Measurements from ENCODE around the gene CEMIP. TPM values are rescaled to one million over a fixed set of nuclear protein-coding genes. Genes with fewer than 3 reads are reported as not detected.

CEMIP gene
- polyA plus RNA-seq, 1 experiment: 725 TPM

DNA sequence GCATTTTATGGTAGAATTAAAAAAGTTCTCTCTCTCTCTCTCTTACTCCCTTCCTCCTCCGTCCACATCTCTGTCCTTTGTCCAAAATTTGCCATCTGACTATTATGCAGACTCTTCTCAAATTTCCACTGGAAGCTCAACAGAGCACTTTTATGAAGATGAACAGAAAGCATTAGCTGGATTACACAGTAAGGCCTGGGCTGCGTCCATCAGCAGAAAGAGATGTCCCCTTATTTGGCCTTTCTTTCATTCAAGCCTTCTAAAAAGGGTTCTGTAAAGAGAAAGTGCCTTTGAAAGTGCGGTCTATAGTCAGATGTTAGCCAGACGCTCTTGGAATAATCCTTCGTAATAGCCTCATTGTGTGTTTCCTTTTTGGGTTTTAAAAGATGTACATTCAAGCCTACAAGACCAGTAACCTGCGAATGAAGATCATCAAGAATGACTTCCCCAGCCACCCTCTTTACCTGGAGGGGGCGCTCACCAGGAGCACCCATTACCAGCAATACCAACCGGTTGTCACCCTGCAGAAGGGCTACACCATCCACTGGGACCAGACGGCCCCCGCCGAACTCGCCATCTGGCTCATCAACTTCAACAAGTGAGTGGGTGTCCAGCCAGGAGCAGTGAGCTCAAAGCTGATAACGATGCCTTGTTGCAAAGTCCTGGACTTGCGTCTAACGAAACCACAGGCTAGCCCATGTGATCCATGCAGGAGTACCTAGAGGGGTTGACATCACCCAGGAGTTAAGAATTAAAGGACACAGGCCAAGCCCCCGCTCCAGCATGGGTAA lies 157.3 kb downstream of the CEMIP start:
- no peak for TF ChIP-seq CTCF (IDR thresholded peaks at IDR 0.05; ENCODE audit: insufficient read depth, low read depth, low read length)
- Histone ChIP-seq H3K27me3 (ENCODE audit: control insufficient read depth, insufficient read depth, low read length) (no peaks in the 10 kb centered on the region), H3K4me3 (ENCODE audit: low read depth, low read length) (no peak overlapping the region), H3K36me3 (ENCODE audit: control insufficient read depth, insufficient read depth, low read length) (peaks cover 64% of the 10 kb centered on the region)
- POLR2A ChIA-PET: no interaction called here
- CTCF ChIA-PET: no interaction called here
- DNase-seq (ENCODE audit: low read depth): no peak

GRCh38 chr15:80937718-80938117 lies 158.5 kb downstream of the CEMIP start:
- ChIA-PET POLR2A (no interaction called here), CTCF (no interaction called here)
- no peak for DNase-seq (ENCODE audit: low read depth)
- Histone ChIP-seq H3K4me3 (ENCODE audit: low read depth, low read length) (no peak overlapping the region), H3K27me3 (ENCODE audit: control insufficient read depth, insufficient read depth, low read length) (no peaks in the 10 kb centered on the region), H3K36me3 (ENCODE audit: control insufficient read depth, insufficient read depth, low read length) (peaks cover 64% of the 10 kb centered on the region)
- no peak for TF ChIP-seq CTCF (IDR thresholded peaks at IDR 0.05; ENCODE audit: insufficient read depth, low read depth, low read length)

DNA sequence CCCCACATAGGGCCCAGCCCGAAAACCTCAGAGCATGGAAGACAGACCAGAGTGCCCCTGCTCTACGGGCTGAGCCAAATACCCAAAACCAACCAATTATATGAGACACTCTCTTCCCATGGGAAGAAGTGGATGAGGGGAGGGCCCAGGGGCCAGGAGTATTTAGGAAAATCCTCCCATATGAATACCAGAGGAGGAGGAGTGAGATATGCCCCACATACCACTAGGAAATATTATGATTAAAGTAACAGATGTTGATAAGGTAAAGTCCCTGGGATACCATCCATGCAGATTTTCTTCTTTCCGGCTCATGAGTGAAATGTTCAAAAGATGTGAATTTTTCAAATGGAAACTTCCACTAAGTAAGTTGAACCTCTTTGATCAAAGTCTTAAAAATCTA lies 160.0 kb downstream of the CEMIP start:
- Histone ChIP-seq H3K27me3 (ENCODE audit: control insufficient read depth, insufficient read depth, low read length) (no peaks in the 10 kb centered on the region), H3K4me3 (ENCODE audit: low read depth, low read length) (no peak overlapping the region), H3K36me3 (ENCODE audit: control insufficient read depth, insufficient read depth, low read length) (peaks cover 68% of the 10 kb centered on the region)
- ChIA-PET POLR2A (no interaction called here), CTCF (interaction anchor here (0.9 to 1.7 kb wide), 2 partner anchors 31 to 327 kb away, joined by 4 to 5 read pairs; no protein-coding TSS in a partner anchor)
- TF ChIP-seq CTCF (IDR thresholded peaks at IDR 0.05; ENCODE audit: insufficient read depth, low read depth, low read length): no peak
- no peak for DNase-seq (ENCODE audit: low read depth)

DNA sequence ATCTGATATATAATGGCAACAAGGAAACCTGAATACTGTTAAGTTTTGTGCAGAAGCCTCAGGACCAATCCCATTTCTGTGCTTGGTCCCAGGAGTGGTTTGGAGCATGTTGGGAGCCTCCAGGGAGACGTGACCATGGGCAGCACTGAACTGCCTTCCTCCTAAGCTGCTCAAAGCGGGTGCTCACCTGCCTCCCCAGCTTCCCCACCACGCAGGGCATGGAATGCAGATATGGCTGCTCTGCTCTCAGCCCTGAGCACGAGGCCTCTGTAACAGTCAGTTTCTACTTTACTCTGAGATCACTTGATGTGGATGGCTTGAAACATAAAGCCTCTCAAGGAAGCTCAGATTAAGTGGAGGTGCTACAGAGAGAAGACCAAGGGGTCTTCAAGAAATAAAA lies 161.2 kb downstream of the CEMIP start:
- no peak overlapping the region for H3K4me3 ChIP-seq (ENCODE audit: low read depth, low read length)
- DNase-seq (ENCODE audit: low read depth): no peak
- H3K36me3 ChIP-seq (ENCODE audit: control insufficient read depth, insufficient read depth, low read length): peaks cover 69% of the 10 kb centered on the region
- no peaks in the 10 kb centered on the region for H3K27me3 ChIP-seq (ENCODE audit: control insufficient read depth, insufficient read depth, low read length)
- ChIA-PET POLR2A (no interaction called here), CTCF (interaction anchor here (0.5 to 1.7 kb wide), 3 partner anchors 30 to 326 kb away, joined by 4 to 5 read pairs (median 4); no protein-coding TSS in a partner anchor)
- TF ChIP-seq CTCF (IDR thresholded peaks at IDR 0.05; ENCODE audit: insufficient read depth, low read depth, low read length): no peak

DNA sequence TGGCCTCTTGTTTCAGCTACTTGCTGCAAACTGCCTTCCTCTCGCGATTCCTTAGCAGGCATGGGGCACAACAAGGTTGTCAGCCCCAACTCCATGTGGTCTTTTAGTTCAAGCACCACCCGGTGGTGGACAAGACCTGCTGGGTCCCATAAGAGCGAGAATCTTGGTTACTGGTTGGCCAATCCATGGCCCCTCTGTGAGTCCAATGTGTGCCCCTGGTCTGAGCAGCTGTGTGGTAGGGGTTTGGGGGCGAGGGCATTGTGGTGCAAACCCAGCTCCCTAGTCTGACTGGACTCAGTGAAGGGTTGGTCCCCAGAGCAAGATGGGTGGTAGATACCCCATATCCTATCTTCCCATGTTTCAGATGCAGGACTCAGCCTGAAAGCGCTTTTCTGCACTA lies 161.7 kb downstream of the CEMIP start:
- Histone ChIP-seq H3K4me3 (ENCODE audit: low read depth, low read length) (no peak overlapping the region), H3K27me3 (ENCODE audit: control insufficient read depth, insufficient read depth, low read length) (no peaks in the 10 kb centered on the region), H3K36me3 (ENCODE audit: control insufficient read depth, insufficient read depth, low read length) (peaks cover 72% of the 10 kb centered on the region)
- DNase-seq (ENCODE audit: low read depth): no peak
- ChIA-PET CTCF (interaction anchor here (0.5 to 1.7 kb wide), 2 partner anchors 29 to 194 kb away, joined by 4 to 5 read pairs; no protein-coding TSS in a partner anchor), POLR2A (no interaction called here)
- TF ChIP-seq CTCF (IDR thresholded peaks at IDR 0.05; ENCODE audit: insufficient read depth, low read depth, low read length): no peak

All from BJ (cell line).